ENCODE results near the gene HMGB1. TPM values are rescaled to one million over a fixed set of nuclear protein-coding genes. Genes with fewer than 3 reads are reported as not detected.
A peak's percentile ranks its signal among the peaks of the same experiment; 100 is the strongest.

HMGB1 gene
- total and polyA plus RNA-seq, 2 experiments from 2014 or later: 727 to 2,970 TPM

DNA sequence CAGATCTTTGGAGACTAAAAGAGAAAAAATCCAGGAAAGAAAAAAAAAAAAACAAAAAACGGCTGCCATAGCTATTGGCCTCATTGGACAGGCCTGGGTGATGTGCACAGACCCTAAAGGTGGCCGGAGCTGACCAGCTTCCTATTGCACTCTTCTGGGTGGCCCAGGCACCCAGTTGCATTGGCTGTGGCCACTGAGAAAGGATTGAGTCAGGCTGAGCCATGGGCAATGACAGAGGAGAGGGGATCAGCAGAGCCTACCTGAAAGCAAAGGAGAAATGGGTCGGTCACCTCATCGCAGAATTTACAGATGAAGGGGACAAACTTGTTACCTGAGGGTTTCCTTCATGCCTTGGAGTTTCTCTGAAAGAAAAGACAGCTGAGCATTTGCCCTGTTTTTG is 17.3 kb downstream of the HMGB1 start (continued):
- no peak for TF ChIP-seq REST (IDR thresholded peaks at IDR 0.05; ENCODE audit: unreplicated experiment)
- TF ChIP-seq ETS1 (IDR thresholded peaks at IDR 0.05): no peak
- TF ChIP-seq EZH2 (IDR thresholded peaks at IDR 0.05; ENCODE audit: low read depth, unreplicated experiment): no peak

- Histone ChIP-seq H3K27me3 (ENCODE audit: insufficient read depth) (no peaks in the 10 kb centered on the region), H3K79me2 (replicated peaks; ENCODE audit: insufficient read depth) (no peaks in the 10 kb centered on the region), H3K27ac (ENCODE audit: low read depth) (peak overlapping the region; percentile 52), H4K20me1 (replicated peaks; ENCODE audit: insufficient read depth) (no peaks in the 10 kb centered on the region), H2AFZ (peak overlapping the region; percentile 74), H3K9me2 (ENCODE audit: insufficient read depth) (no peaks in the 10 kb centered on the region), H3K4me1 (ENCODE audit: insufficient read depth) (peaks cover 16% of the 10 kb centered on the region), H3F3A (replicated peaks; ENCODE audit: low read depth) (no peaks in the 10 kb centered on the region; the same call in 1 of the 2 replicates), H3K4me3 (peak overlapping the region; percentile 52), H3K4me2 (peak overlapping the region; percentile 68), H3K36me3 (ENCODE audit: insufficient read depth) (no peaks in the 10 kb centered on the region)
- ATAC-seq: peak; percentile 69
- Mint-ChIP-seq H3K9me3 (no peaks in the 10 kb centered on the region), H3K36me3 (ENCODE audit: low read depth) (no peaks in the 10 kb centered on the region), H3K27ac (peak overlapping the region; percentile 77), H3K4me3 (peak overlapping the region; percentile 71), H3K4me1 (peaks cover 29% of the 10 kb centered on the region), H3K27me3 (ENCODE audit: insufficient read depth, low read depth, poor library complexity) (peaks cover 2% of the 10 kb centered on the region)
- peak; percentile 55 for DNase-seq (ENCODE audit: low spot score)
- TF ChIP-seq STAT1 (IDR thresholded peaks at IDR 0.05; ENCODE audit: unreplicated experiment): no peak
- no peak for TF ChIP-seq EZH2 (IDR thresholded peaks at IDR 0.05; ENCODE audit: low read depth, unreplicated experiment)
- no peak for TF ChIP-seq ZNF331 (CRISPR knock-in tag; IDR thresholded peaks at IDR 0.05; ENCODE audit: low read depth)
- no peak for TF ChIP-seq JUNB (IDR thresholded peaks at IDR 0.05; ENCODE audit: unreplicated experiment)
- no peak for TF ChIP-seq ZNF462 (CRISPR knock-in tag; IDR thresholded peaks at IDR 0.05)
- no peak; the same call in 1 of the 2 replicates for TF ChIP-seq POLR2AphosphoS5 (IDR thresholded peaks at IDR 0.05; ENCODE audit: low read depth)
- TF ChIP-seq CTCF (conservative IDR thresholded peaks at IDR 0.05; ENCODE audit: low read depth in 2 of 2): no peak
- TF ChIP-seq CREB1 (CRISPR knock-in tag; IDR thresholded peaks at IDR 0.05; ENCODE audit: low read depth): no peak
- TF ChIP-seq ETS1 (IDR thresholded peaks at IDR 0.05): no peak
These were observed 19.6 kb downstream of the HMGB1 start for GRCh38 chr13:30446126-30446500.
